Measurements from ENCODE around the gene IFITM10.

DNA sequence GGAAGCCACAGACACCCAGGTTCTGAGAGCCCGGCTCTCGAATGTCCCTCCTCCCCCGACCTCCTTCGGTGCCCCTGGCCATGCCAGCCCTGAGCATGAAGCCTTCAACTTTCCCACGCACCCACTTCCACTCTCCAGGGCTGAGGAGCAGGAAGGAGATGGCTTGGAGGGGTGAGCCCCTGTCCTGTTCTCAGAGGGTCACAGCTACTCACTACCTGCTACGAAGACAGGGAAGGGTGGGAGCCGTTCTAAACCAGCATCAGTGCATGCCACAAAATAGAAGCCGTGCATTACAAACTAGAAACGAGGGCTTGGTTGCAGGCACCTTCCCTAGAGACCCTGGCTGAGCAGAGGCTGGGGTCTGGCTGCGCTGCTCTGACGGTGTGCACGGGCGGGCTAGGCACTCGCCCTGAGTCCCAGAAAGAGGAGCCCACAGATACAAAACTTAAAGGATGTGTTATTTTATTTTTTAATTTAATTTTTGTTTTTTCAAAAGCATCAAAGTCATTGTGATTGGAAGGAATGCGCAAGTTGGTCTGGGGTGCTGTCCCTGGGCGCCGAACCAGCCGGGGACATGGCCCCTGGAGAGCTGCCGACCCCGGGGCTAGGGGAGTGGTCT, 57.6 kb downstream of the IFITM10 start:
- TF ChIP-seq, protein P1, sequence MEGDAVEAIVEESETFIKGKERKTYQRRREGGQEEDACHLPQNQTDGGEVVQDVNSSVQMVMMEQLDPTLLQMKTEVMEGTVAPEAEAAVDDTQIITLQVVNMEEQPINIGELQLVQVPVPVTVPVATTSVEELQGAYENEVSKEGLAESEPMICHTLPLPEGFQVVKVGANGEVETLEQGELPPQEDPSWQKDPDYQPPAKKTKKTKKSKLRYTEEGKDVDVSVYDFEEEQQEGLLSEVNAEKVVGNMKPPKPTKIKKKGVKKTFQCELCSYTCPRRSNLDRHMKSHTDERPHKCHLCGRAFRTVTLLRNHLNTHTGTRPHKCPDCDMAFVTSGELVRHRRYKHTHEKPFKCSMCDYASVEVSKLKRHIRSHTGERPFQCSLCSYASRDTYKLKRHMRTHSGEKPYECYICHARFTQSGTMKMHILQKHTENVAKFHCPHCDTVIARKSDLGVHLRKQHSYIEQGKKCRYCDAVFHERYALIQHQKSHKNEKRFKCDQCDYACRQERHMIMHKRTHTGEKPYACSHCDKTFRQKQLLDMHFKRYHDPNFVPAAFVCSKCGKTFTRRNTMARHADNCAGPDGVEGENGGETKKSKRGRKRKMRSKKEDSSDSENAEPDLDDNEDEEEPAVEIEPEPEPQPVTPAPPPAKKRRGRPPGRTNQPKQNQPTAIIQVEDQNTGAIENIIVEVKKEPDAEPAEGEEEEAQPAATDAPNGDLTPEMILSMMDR (conservative IDR thresholded peaks at IDR 0.05; ENCODE audit: low read depth, low read length) = no peak
- no peak for TF ChIP-seq EZH2 (IDR thresholded peaks at IDR 0.05; ENCODE audit: borderline replicate concordance, low read depth, low read length, poor library complexity, severe bottlenecking)

Data from A673 (cell line).